Measurements from ENCODE around the gene CIBAR2.

GRCh38 chr16:85151079-85151602, 38.9 kb upstream of the CIBAR2 start:
- TF ChIP-seq CTCF (IDR thresholded peaks at IDR 0.05) (no peak), ZFX (IDR thresholded peaks at IDR 0.05; ENCODE audit: borderline replicate concordance) (no peak)

All from 22Rv1 (cell line).